ENCODE data around the gene GCHFR. TPM values are rescaled to one million over a fixed set of nuclear protein-coding genes. Genes with fewer than 3 reads are reported as not detected.

GCHFR gene
- polyA plus RNA-seq, 1 of the 3 experiments (the other 2 are of a cell fraction) = 0.67 TPM

GRCh38 chr15:40723919-40724318, 39.9 kb upstream of the GCHFR start:
- no peaks in the 10 kb centered on the region for H4K20me1 ChIP-seq (ENCODE audit: insufficient read depth)
- H3F3A ChIP-seq (replicated peaks; ENCODE audit: insufficient read depth) = peaks cover 13% of the 10 kb centered on the region
- H3K4me3 ChIP-seq (ENCODE audit: low read depth in 2 of 2, low read length in 1 of 2) = no peak overlapping the region
- TF ChIP-seq TEAD4 (IDR thresholded peaks at IDR 0.05; ENCODE audit: borderline replicate concordance, insufficient read depth) (no peak), RCOR1 (IDR thresholded peaks at IDR 0.05; ENCODE audit: low read length) (no peak), TAF1 (IDR thresholded peaks at IDR 0.05; ENCODE audit: borderline replicate concordance, low read depth, low read length) (no peak), IRF3 (IDR thresholded peaks at IDR 0.05; ENCODE audit: low read depth, low read length) (no peak), CHD2 (IDR thresholded peaks at IDR 0.05; ENCODE audit: low read length, partially characterized antibody) (no peak), FOSL2 (IDR thresholded peaks at IDR 0.05; ENCODE audit: borderline replicate concordance, low read depth) (no peak), ELF1 (IDR thresholded peaks at IDR 0.05) (no peak), RFX5 (IDR thresholded peaks at IDR 0.05; ENCODE audit: low read length) (no peak), SIN3A (IDR thresholded peaks at IDR 0.05; ENCODE audit: borderline replicate concordance, low read depth, low read length) (no peak), REST (IDR thresholded peaks at IDR 0.05; ENCODE audit: low read depth, low read length) (no peak), ZBTB33 (IDR thresholded peaks at IDR 0.05; ENCODE audit: borderline replicate concordance, low read depth) (no peak), GABPA (IDR thresholded peaks at IDR 0.05; ENCODE audit: low read depth) (no peak), JUND (IDR thresholded peaks at IDR 0.05) (no peak), POLR2AphosphoS5 (IDR thresholded peaks at IDR 0.05; ENCODE audit: low read depth, low read length) (no peak), GATA2 (CRISPR knock-in tag; IDR thresholded peaks at IDR 0.05) (no peak), MEF2A (IDR thresholded peaks at IDR 0.05; ENCODE audit: borderline replicate concordance, low read depth) (no peak), EP300 (IDR thresholded peaks at IDR 0.05; ENCODE audit: borderline replicate concordance in 1 of 2, low read depth in 1 of 2, low read length in 1 of 2) (no peak), USF1 (IDR thresholded peaks at IDR 0.05; ENCODE audit: borderline replicate concordance, low read depth) (no peak), FOXM1 (IDR thresholded peaks at IDR 0.05; ENCODE audit: low read depth) (no peak)
- H3K36me3 ChIP-seq (replicated peaks in 1 of 2; ENCODE audit: control insufficient read depth in 1 of 2, insufficient read depth in 2 of 2, low read length in 1 of 2) = peaks cover 2 to 15% of the 10 kb centered on the region in 2 experiments
- H3K27ac ChIP-seq (ENCODE audit: low read depth in 2 of 2, low read length in 1 of 2) = no peak overlapping the region
- peaks cover 0 to 8% of the 10 kb centered on the region in 2 experiments; a peak in 1 of 4 replicates for H3K4me1 ChIP-seq (ENCODE audit: control insufficient read depth in 1 of 2, insufficient read depth in 2 of 2, low read depth in 1 of 2, low read length in 1 of 2)
- no peak for DNase-seq
- POLR2A ChIA-PET = no interaction called here
- H3K9me3 ChIP-seq = no peaks in the 10 kb centered on the region
- H3K9ac ChIP-seq = no peak overlapping the region
- 43% methylated on average over 2 of the region's 2 CpGs for WGBS (ENCODE audit: low lambda C conversion rate)
- CTCF ChIA-PET = interaction anchor here (0.6 to 2.0 kb wide), 9 partner anchors 10 to 150 kb away, joined by 3 to 7 read pairs (median 4); partner anchors contain the start of gene RHOV
- H3K27me3 ChIP-seq (ENCODE audit: insufficient read depth) = no peaks in the 10 kb centered on the region
- no peaks in the 10 kb centered on the region for H3K9me2 ChIP-seq
- no peak overlapping the region for H3K4me2 ChIP-seq
- H2AFZ ChIP-seq (ENCODE audit: low read depth) = no peak overlapping the region
- no peaks in the 10 kb centered on the region for H3K79me2 ChIP-seq (ENCODE audit: insufficient read depth)

Measured in SK-N-SH (cell line).